Measurements from ENCODE around the gene SRMS. TPM values are rescaled to one million over a fixed set of nuclear protein-coding genes. Genes with fewer than 3 reads are reported as not detected.

The SRMS gene
- total and polyA plus RNA-seq, 2 of the 13 experiments (the other 11 are each of a cell fraction or from before 2014, with no cell fraction given) = not detected

GRCh38 chr20:63534831-63535651, 12.5 kb downstream of the SRMS start (continued):
- peak; percentile 22; the same call in 1 of the 2 replicates for TF ChIP-seq MXD1 (CRISPR knock-in tag; IDR thresholded peaks at IDR 0.05)
- TF ChIP-seq PAXIP1 (CRISPR knock-in tag; conservative IDR thresholded peaks at IDR 0.05) = peak; percentile 24; the same call in 1 of the 2 replicates
- TF ChIP-seq ZNF24 (IDR thresholded peaks at IDR 0.05) = no peak
- TF ChIP-seq AGO2 (optimal IDR thresholded peaks at IDR 0.05; ENCODE audit: low read depth, low read length) = peak; percentile 15
- no peak for TF ChIP-seq NONO (IDR thresholded peaks at IDR 0.05)
- TF ChIP-seq NONO (CRISPR knock-in tag; conservative IDR thresholded peaks at IDR 0.05) = 0 out of 2 replicates have a peak, but pooled peaks have one; percentile 29
- TF ChIP-seq ZNF207 (IDR thresholded peaks at IDR 0.05; ENCODE audit: borderline replicate concordance) = no peak
- TF ChIP-seq ZFP90 (CRISPR knock-in tag; IDR thresholded peaks at IDR 0.05; ENCODE audit: borderline replicate concordance) = no peak
- no peak for TF ChIP-seq MEIS1 (CRISPR knock-in tag; IDR thresholded peaks at IDR 0.05; ENCODE audit: borderline replicate concordance)
- TF ChIP-seq SAP130 (CRISPR knock-in tag; IDR thresholded peaks at IDR 0.05; ENCODE audit: low read depth) = peak; percentile 22; the same call in 1 of the 2 replicates
- peak; percentile 25; the same call in 1 of the 2 replicates for TF ChIP-seq ZNF782 (CRISPR knock-in tag; IDR thresholded peaks at IDR 0.05; ENCODE audit: borderline replicate concordance)
- peak; percentile 51; the same call in 1 of the 2 replicates for TF ChIP-seq FOSL2 (CRISPR knock-in tag; IDR thresholded peaks at IDR 0.05)
- TF ChIP-seq SUZ12 (IDR thresholded peaks at IDR 0.05; ENCODE audit: low read depth, low read length) = 0 out of 2 replicates have a peak, but pooled peaks have one; percentile 7
- TF ChIP-seq ZBTB39 (CRISPR knock-in tag; IDR thresholded peaks at IDR 0.05) = peak; percentile 57; the same call in 1 of the 2 replicates
- TF ChIP-seq HNRNPH1 (optimal IDR thresholded peaks at IDR 0.05; ENCODE audit: low read depth, low read length) = no peak
- TF ChIP-seq ZNF646 (CRISPR knock-in tag; IDR thresholded peaks at IDR 0.05) = peak; percentile 88
